Gastrocnemius medialis (tissue), 4 donors: ENCODE measurements around the gene IFNB1.

Experiments
- CTCF ChIP-seq, 5 experiments: fragments of 450-650 bp in 3 of 5; fragments of 200-600 bp in 2 of 5; sonication (generic) in 2 of 5; IDR thresholded peaks in 4 of 5; conservative IDR thresholded peaks in 1 of 5; 1 replicate in 4 of 5; 2 replicates in 1 of 5; pipeline ENCODE4 v1.5.1; 2016 to 2019; ENCODE audit warnings: antibody characterized with exemption in 5 of 5, mild to moderate bottlenecking in 3 of 5, moderate library complexity in 3 of 5
- POLR2A ChIP-seq, 2 donors: fragments of 450-650 bp; IDR thresholded peaks; one replicate each; pipeline ENCODE4 v1.6.1; 2017; ENCODE audit warnings: antibody characterized with exemption in 2 of 2, mild to moderate bottlenecking in 2 of 2, moderate library complexity in 2 of 2

GRCh38 chr9:21119093-21119770 lies 41.5 kb upstream of the IFNB1 start:
- TF ChIP-seq POLR2A (IDR thresholded peaks at IDR 0.05) (no peak), CTCF (IDR thresholded peaks at IDR 0.05 in 4 of 5, conservative IDR thresholded peaks at IDR 0.05 in 1 of 5) (no peak)
